NCI-H2196 (cell line): ENCODE results near the gene ST8SIA5.
A peak's percentile ranks its signal among the peaks of the same experiment; 100 is the strongest.

Experiments
- DNase-seq: peaks from one replicate; lab custom pipeline; 2025; ENCODE audit not compliant: unreplicated experiment; lab: John Stamatoyannopoulos, UW

The ST8SIA5 gene

DNA sequence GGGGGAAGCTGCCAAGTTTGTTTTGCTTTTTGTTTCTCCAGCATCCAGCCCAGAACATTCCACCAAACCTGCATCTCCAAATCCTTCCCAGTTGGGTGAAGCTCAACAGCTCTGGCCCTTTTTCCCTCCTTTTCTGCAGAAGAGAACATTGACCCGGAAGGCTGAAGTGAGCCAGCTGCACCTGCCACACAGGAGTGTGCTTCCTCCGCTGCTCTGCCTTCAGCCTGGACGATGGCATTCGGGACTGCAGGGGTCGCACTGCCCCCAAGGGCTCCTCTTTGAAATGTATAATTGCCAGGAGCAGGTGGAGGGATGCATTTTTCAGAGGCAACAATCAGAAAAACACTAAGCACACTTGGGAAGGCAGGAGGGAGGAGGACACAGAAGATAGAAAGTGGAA is 41.8 kb downstream of the ST8SIA5 start:
- DNase-seq, result no peak

- peak; percentile 30 for DNase-seq
Measured at GRCh38 chr18:46712406-46712805, 44.4 kb downstream of the ST8SIA5 start.

DNA sequence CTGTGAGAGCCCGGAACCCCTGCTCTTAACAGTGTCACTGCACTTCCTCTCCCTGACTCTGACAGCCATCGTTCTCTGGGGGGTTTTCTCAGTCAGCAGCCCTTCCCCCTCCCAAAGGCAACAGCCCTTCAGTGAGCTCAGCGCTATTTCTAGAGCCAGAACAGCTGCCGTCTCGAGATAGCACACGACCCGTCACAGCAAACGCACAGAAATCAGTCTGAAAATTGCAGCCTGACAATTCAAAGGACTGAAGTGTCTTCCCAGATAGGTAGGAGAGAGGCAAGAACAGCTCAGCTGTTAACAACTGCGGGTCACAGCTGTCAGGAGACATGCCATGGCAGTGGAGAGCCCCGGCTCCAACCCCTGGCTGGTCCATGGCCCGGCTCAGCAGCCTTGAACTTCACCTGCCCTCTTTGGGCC is 45.4 kb downstream of the ST8SIA5 start:
- no peak for DNase-seq

DNA sequence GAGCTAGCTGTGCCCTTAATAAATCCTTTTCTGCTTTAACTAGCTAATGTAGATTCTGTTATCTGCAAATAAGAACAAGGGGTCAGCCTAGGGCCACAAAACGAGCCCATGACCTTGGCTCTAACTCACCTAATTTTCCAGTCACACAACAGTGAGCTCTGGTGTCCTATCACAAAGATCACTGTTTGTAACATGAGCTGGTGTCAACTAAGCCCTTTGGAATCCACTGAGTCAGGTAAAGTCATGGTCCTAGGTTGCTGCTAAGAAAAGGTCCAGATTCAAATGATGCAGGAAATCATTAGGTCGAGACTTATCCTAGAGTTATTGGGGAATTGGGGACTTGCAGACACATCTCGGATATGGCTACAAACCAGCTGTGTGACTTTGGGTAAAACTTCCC is 49.9 kb downstream of the ST8SIA5 start:
- DNase-seq, result no peak

GRCh38 chr18:46705521-46705920 is 51.3 kb downstream of the ST8SIA5 start:
- DNase-seq, result no peak

DNA sequence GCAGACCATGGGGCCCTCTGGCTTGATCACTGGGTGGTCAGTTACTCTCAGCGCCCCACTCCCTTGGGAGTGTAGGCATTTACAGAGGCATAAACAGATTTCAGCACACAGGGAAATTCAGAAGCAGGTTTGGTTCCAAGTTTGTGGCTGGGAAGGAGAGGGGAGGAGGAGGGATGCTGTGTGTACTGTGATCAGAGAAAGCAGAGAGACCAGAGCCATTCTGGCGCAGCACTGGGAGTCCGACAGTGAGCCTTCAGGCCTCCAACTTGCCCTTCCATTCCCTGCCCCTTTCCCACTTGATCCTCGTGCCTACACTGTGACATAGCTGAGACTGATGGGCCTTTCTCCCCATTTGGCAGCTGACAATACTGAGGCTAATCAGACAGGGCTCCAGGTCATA is 52.0 kb downstream of the ST8SIA5 start:
- no peak for DNase-seq

- no peak for DNase-seq
Measured at GRCh38 chr18:46704189-46704588, 52.7 kb downstream of the ST8SIA5 start.

DNA sequence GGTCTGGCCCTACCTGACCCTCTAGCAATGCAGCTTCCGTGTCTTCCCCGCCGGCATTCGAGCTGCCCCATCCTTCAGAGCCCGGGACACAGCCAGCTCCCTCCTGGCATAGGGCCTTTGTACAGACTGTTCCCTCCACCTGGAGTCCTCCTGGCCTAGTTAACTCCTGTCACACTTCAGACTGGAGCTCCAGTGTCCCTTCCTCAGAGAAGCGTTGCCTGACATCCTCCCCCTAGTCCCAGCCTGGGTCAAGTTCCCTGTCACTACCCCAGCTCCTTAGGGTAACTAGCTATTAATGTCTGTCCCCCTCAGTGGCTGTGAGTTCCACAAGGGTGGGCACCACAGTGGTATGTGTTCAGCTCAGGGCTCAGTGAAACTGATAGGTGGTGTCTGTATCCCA is 54.4 kb downstream of the ST8SIA5 start:
- no peak for DNase-seq

DNA sequence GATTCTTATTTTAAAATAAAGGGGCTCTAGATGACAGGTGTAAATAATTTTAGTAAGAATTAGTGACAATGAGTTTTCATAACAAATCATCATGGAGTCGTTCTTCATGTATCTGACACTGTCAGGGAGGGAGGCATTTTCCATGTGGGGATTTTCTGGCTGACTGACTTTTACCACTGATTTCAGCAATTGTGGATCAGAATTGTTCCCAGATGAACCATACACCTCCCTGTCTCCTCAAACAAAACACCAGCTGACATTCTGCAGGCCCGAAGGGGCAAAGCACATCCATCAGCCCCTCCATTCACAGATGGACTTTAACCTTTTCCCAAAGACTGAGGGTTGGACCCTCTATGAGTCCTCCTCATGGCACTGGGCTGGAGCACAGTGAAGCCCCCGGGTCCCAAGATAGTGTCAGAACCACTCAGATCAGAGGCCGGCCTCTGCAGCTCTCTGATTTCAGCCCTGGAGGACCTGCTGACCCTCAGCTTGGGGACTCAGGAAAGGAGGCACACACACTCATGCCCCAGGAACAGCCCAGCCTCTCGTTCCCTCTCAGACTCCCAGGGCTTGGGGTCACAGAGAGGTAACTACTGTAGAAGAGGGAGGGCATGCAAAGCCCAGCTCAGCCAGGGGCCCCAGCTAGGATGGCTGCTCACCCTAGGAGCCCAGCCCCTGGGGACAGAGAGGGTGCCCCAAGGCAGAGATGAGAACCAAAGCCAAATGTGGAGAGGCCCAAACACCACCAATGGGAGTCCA is 56.6 kb downstream of the ST8SIA5 start:
- DNase-seq, result no peak

DNA sequence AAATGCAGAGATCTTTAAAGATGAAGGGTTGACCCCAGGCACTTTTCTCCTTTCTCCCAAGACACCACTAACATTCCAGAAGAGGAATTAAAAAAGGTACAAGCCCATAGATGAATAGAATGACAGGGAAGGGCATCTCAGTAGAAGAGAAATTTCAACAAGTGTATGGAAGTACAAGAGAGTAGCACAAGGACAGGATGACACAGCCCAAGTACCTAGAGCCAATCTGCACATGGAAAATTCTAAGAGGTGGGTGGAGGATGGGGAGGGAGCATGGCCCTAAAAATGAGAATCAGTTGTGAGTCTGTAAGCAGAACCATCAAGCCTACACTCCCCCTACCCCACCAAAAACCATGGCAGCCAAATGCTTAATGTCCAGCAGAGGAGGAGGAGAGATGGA is 60.2 kb downstream of the ST8SIA5 start:
- DNase-seq, result no peak

GRCh38 chr18:46696268-46696667 is 60.6 kb downstream of the ST8SIA5 start:
- no peak for DNase-seq

- no peak for DNase-seq
Measured at GRCh38 chr18:46693996-46694395, 62.9 kb downstream of the ST8SIA5 start.

DNA sequence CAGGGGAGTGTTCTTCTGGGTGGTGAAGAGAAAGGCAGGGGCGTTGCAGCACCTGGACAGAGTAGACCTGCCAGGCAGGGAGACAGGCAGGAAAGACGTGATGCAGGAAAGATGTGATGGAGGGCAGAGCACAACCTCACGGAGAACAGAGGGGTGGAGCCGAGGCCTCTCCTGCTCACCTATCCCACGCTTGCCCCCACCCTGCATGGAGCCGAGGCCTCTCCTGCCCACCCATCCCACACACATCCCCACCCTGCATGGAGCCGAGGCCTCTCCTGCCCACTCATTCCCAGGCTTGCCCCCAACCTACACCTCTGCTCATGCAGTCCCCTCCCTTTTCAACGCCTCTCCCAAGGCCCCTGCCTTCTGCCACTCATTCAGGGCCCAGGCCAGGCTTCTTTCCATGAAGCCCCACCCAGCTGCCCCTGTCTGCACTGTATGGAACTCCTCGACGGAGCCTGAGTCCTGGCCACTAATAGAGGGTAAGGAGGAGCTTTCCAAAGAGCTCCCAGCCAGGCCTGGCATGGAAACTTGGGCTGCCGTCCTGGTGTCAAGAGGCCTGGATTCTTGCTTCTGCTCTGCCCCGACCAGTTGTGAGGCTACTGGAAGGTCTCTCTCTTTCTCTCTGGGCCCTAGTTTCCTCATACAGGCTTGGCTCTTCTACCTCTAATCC is 67.9 kb downstream of the ST8SIA5 start:
- no peak for DNase-seq

DNA sequence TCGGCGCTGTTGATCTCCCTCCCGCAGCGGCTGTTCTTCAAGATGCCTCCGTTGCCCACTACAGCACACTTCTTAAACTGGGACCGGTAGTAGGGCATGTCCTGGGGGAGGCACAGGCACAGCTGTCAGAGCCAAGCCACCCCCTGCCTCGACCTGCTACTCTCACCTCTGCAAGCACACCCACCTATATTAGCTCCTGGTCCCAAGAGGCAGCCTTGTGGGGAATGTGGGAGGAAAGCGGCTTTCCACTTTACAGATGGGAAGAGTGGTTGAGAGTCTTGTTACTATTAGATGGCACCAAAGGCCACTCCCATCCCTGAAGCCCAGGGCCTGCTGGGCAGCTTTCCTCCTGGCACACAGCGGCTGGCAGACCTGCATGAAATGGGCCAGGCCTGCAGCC is 70.7 kb downstream of the ST8SIA5 start:
- no peak for DNase-seq

GRCh38 chr18:46683252-46683651 is 73.6 kb downstream of the ST8SIA5 start:
- no peak for DNase-seq

DNA sequence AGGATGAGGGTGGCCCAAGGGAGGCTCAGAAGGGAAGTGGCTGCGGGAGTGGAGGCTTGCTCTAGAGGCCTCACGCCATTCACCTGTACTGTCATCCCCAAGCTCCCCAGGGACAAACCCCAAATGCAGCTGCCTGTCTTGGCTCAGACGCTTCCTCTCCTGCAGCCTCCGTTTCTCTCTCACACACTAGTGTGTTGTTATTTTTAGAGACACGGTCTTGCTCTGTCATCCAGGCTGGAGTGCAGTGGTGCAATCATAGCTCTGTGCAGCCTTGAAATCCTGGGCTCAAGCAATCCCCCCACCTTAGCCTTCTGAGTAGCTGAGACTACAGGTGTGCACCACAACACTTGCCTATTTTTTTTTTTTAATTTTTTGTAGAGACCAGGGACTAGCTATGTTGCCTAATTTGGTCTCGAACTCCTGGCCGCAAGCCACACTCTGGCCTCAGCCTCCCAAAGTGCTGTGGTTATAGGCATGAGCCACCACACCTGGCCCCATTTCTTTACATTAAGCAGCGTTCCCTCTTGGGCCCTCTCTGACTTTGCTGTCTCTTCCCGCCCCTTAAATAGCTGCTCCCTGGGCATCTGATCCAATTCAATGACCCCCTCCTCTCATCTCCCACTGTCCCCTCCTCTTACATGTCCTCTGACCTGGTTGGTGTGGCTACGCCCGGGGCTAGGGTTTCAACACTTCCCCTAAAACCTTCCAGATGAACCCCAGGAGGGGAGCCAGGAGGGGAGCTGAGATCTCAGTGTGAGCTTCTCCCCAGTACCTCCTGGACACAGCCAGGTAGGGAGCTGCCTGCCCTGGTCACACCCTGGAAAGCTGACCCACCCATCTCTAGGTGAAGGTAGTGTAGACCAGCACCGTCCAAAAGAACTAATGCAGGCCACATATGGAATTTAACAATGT is 75.8 kb downstream of the ST8SIA5 start:
- DNase-seq, result no peak

GRCh38 chr18:46679846-46680598 is 76.8 kb downstream of the ST8SIA5 start:
- DNase-seq, result no peak

GRCh38 chr18:46678785-46679399 is 78.0 kb downstream of the ST8SIA5 start:
- DNase-seq, result no peak

GRCh38 chr18:46678041-46678440 is 78.8 kb downstream of the ST8SIA5 start:
- DNase-seq, result no peak

DNA sequence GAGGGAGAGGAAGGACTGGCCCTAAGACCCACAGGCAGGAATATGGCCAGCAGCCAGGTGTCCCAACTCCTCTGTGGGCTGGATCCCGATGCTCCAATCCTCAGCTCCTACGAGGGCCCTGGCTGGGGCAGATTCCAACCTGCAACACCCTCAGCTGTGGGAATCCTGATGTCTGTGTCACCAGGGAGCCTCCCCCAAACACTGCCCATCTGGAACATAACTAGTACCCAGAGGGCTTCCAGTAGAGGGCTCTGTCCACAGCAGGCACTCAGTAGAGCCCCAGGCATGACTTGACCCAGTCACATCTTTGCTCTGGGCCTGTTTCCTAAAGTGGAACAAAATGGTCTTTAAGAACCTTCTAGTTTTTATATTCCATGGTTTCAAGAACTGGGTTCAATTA is 79.2 kb downstream of the ST8SIA5 start:
- no peak for DNase-seq
